HEK293 (cell line): Measurements from ENCODE around the gene GPT2.

ENCODE experiments used
- CTCF ChIA-PET: fragments of 350-600 bp; formaldehyde crosslinking; extraction: SDS; loops from one replicate; lab custom pipeline; 2021; ENCODE audit warnings: antibody characterized with exemption; lab: Yijun Ruan, JAX
- POLR2A ChIA-PET: fragments of 300-600 bp; formaldehyde crosslinking; extraction: SDS; loops from one replicate; lab custom pipeline; 2020; ENCODE audit warnings: antibody characterized with exemption, inconsistent platforms; lab: Yijun Ruan, JAX
- H3K27ac ChIP-seq: fragments of 200-500 bp; sonication (Bioruptor generic); 2 replicates; pipeline ENCODE4 v1.5.1; 2014; ENCODE audit warnings: low read depth, low read length, control low read depth, inconsistent platforms; ENCODE audit errors: extremely low read depth
- H3K36me3 ChIP-seq, 2 experiments: fragments of 200-500 bp in 1 of 2; sonication (Bioruptor generic) in 1 of 2; 1 replicate in 1 of 2; 2 replicates in 1 of 2; pipeline ENCODE4 v1.5.1; 2014 to 2017; ENCODE audit warnings: inconsistent platforms in 2 of 2, low read length in 2 of 2; ENCODE audit not compliant: control insufficient read depth in 2 of 2, insufficient read depth in 1 of 2
- H3K4me1 ChIP-seq: fragments of 200-500 bp; sonication (Bioruptor generic); 2 replicates; pipeline ENCODE4 v1.5.1; 2014; ENCODE audit warnings: mild to moderate bottlenecking, low read length, inconsistent platforms; ENCODE audit not compliant: control insufficient read depth, insufficient read depth
- H3K4me3 ChIP-seq: 2 replicates; pipeline ENCODE4 v1.5.1; 2011; ENCODE audit warnings: low read depth, mild to moderate bottlenecking, control low read depth, low read length, moderate library complexity
- H3K9me3 ChIP-seq: fragments of 200-500 bp; sonication (Bioruptor generic); 2 replicates; pipeline ENCODE4 v1.5.1; 2014; ENCODE audit warnings: low read depth, low read length, inconsistent platforms; ENCODE audit not compliant: control insufficient read depth, insufficient read depth
- ATF2 ChIP-seq: fragments of 450-650 bp; formaldehyde crosslinking; IDR thresholded peaks from 2 replicates; pipeline ENCODE4 v1.5.1; 2016; ENCODE audit warnings: missing biosample characterization, missing genetic modification characterization, low read depth
- EGR2 ChIP-seq: fragments of 450-650 bp; formaldehyde crosslinking; IDR thresholded peaks from 2 replicates; pipeline ENCODE4 v1.5.1; 2016; ENCODE audit warnings: low read depth, missing biosample characterization, missing genetic modification characterization
- HOXD13 ChIP-seq: sonication (generic); formaldehyde crosslinking; IDR thresholded peaks from 2 replicates; pipeline ENCODE4 v1.8.0; 2022; ENCODE audit warnings: missing genetic modification reagents, borderline replicate concordance
- IKZF3 ChIP-seq: fragments of 450-650 bp; IDR thresholded peaks from 2 replicates; pipeline ENCODE4 v1.5.0; 2018; ENCODE audit warnings: missing biosample characterization, mild to moderate bottlenecking, missing genetic modification characterization, moderate library complexity
- KLF10 ChIP-seq: fragments of 450-650 bp; IDR thresholded peaks from 2 replicates; pipeline ENCODE4 v1.5.1; 2018; ENCODE audit warnings: missing biosample characterization, mild to moderate bottlenecking, missing genetic modification characterization
- KLF9 ChIP-seq: fragments of 450-650 bp; formaldehyde crosslinking; IDR thresholded peaks from 2 replicates; pipeline ENCODE4 v1.5.1; 2016; ENCODE audit warnings: missing biosample characterization, missing genetic modification characterization, low read depth
- PATZ1 ChIP-seq: fragments of 450-650 bp; formaldehyde crosslinking; IDR thresholded peaks from 2 replicates; pipeline ENCODE4 v1.5.1; 2016; ENCODE audit warnings: missing biosample characterization, missing genetic modification characterization
- SP3 ChIP-seq: fragments of 450-650 bp; formaldehyde crosslinking; IDR thresholded peaks from 2 replicates; pipeline ENCODE4 v1.5.1; 2016; ENCODE audit warnings: missing biosample characterization, missing genetic modification characterization
- ZBTB20 ChIP-seq: fragments of 450-650 bp; formaldehyde crosslinking; IDR thresholded peaks from 2 replicates; pipeline ENCODE4 v1.5.1; 2016; ENCODE audit warnings: missing biosample characterization, missing genetic modification characterization
- ZFP3 ChIP-seq: fragments of 450-650 bp; formaldehyde crosslinking; IDR thresholded peaks from 2 replicates; pipeline ENCODE4 v1.5.1; 2016; ENCODE audit warnings: low read depth, missing biosample characterization, missing genetic modification characterization
- ZNF223 ChIP-seq: fragments of 450-650 bp; formaldehyde crosslinking; IDR thresholded peaks from 2 replicates; pipeline ENCODE4 v1.5.1; 2016; ENCODE audit warnings: missing biosample characterization, missing genetic modification characterization
- ZNF37A ChIP-seq: fragments of 450-650 bp; IDR thresholded peaks from 2 replicates; pipeline ENCODE4 v1.5.1; 2018; ENCODE audit warnings: missing biosample characterization, missing genetic modification characterization
- ZNF510 ChIP-seq: fragments of 450-650 bp; formaldehyde crosslinking; IDR thresholded peaks from 2 replicates; pipeline ENCODE4 v1.5.1; 2018; ENCODE audit warnings: mild to moderate bottlenecking, missing genetic modification characterization, missing biosample characterization; ENCODE audit not compliant: insufficient replicate concordance
- ZNF549 ChIP-seq: fragments of 450-650 bp; IDR thresholded peaks from 2 replicates; pipeline ENCODE4 v1.5.1; 2018; ENCODE audit warnings: missing biosample characterization, missing genetic modification characterization, mild to moderate bottlenecking, inconsistent platforms, moderate library complexity
- ZNF561 ChIP-seq: fragments of 450-650 bp; IDR thresholded peaks from 2 replicates; pipeline ENCODE4 v1.5.1; 2018; ENCODE audit warnings: missing biosample characterization, missing genetic modification characterization, borderline replicate concordance
- ZNF654 ChIP-seq: fragments of 450-650 bp; formaldehyde crosslinking; IDR thresholded peaks from 2 replicates; pipeline ENCODE4 v1.5.1; 2016; ENCODE audit warnings: low read depth, missing biosample characterization, missing genetic modification characterization
- ZNF664 ChIP-seq: fragments of 450-650 bp; formaldehyde crosslinking; IDR thresholded peaks from 2 replicates; pipeline ENCODE4 v1.5.1; 2016; ENCODE audit warnings: missing biosample characterization, missing genetic modification characterization
- ZNF707 ChIP-seq: fragments of 450-650 bp; formaldehyde crosslinking; IDR thresholded peaks from 2 replicates; pipeline ENCODE4 v1.5.1; 2016; ENCODE audit warnings: missing biosample characterization, missing genetic modification characterization

GPT2 gene

GRCh38 chr16:46907061-46907774 is 23.1 kb downstream of the GPT2 start:
- ChIA-PET CTCF (interaction anchor here (0.7 to 4.0 kb wide), 4 partner anchors 9 to 1187 kb away, joined by 3 to 56 read pairs (median 4); no protein-coding TSS in a partner anchor), POLR2A (interaction anchor here (1.3 kb wide), 1 partner anchor 22 kb away, joined by 3 read pairs; no protein-coding TSS in a partner anchor)
- Histone ChIP-seq H3K4me1 (no peaks in the 10 kb centered on the region), H3K36me3 (peaks cover 9 to 53% of the 10 kb centered on the region in 2 experiments; a peak in 2 of 3 replicates), H3K4me3 (no peak overlapping the region), H3K9me3 (no peaks in the 10 kb centered on the region), H3K27ac (no peak overlapping the region)
- no peak for TF ChIP-seq SP3 (tag by site-specific recombination)
- TF ChIP-seq HOXD13 (CRISPR knock-in tag), result no peak
- TF ChIP-seq ZNF664, result no peak
- no peak for TF ChIP-seq ZNF37A
- no peak for TF ChIP-seq ZFP3 (tag by site-specific recombination)
- TF ChIP-seq ZNF510 (tag by site-specific recombination), result no peak

GRCh38 chr16:46908540-46909372 is 24.6 kb downstream of the GPT2 start:
- CTCF ChIA-PET, result interaction anchor here (0.5 to 4.0 kb wide), 22 partner anchors 11 to 1274 kb away, joined by 3 to 56 read pairs (median 4); partner anchors contain the start of gene GPT2
- no peaks in the 10 kb centered on the region for H3K9me3 ChIP-seq
- H3K36me3 ChIP-seq, result peaks cover 9 to 59% of the 10 kb centered on the region in 2 experiments; a peak in 2 of 3 replicates
- no peak overlapping the region for H3K27ac ChIP-seq
- POLR2A ChIA-PET, result interaction anchor here (0.6 to 1.6 kb wide), 3 partner anchors 25 to 51 kb away, joined by 3 to 4 read pairs (median 4); partner anchors contain the start of gene GPT2
- no peak overlapping the region for H3K4me3 ChIP-seq
- no peaks in the 10 kb centered on the region for H3K4me1 ChIP-seq
- TF ChIP-seq ZNF561 (tag by site-specific recombination) (no peak), ZBTB20 (tag by site-specific recombination) (0 out of 2 replicates have a peak, but pooled peaks have one; percentile 23), PATZ1 (tag by site-specific recombination) (0 out of 2 replicates have a peak, but pooled peaks have one; percentile 13), KLF9 (tag by site-specific recombination) (peak; percentile 86), ZNF654 (tag by site-specific recombination) (peak; percentile 16), KLF10 (tag by site-specific recombination) (peak; percentile 87), ZNF707 (tag by site-specific recombination) (no peak), ZNF549 (no peak), ATF2 (tag by site-specific recombination) (no peak), ZNF223 (tag by site-specific recombination) (no peak), IKZF3 (no peak), EGR2 (tag by site-specific recombination) (0 out of 2 replicates have a peak, but pooled peaks have one; percentile 6)
- TF ChIP-seq, all 188 proteins: peak for 6
